ENCODE measurements around the gene MAGI2. TPM values are rescaled to one million over a fixed set of nuclear protein-coding genes. Genes with fewer than 3 reads are reported as not detected.

MAGI2 gene
- polyA plus RNA-seq, 1 donor = 3.7 TPM

DNA sequence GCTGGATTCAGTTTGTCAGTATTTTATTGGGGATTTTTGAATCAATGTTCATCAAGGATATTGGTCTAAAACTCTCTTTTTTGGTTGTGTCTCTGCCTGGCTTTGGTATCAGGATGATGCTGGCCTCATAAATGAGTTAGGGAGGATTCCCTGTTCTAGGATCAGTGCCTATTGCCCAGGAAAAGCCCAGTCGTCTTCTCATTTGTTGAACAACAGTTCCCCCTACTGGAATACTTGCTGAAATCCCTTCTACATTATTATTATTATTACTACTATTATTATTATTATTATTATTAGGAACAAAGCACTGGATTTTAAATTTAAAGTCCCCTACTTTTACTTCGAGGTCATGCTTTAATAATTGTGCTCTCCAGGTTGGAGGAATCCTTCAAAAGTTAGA, 528.9 kb downstream of the MAGI2 start:
- DNase-seq (ENCODE audit: low read depth) = no peak

GRCh38 chr7:78912781-78913180, 540.7 kb downstream of the MAGI2 start:
- no peak for DNase-seq (ENCODE audit: low read depth)

DNA sequence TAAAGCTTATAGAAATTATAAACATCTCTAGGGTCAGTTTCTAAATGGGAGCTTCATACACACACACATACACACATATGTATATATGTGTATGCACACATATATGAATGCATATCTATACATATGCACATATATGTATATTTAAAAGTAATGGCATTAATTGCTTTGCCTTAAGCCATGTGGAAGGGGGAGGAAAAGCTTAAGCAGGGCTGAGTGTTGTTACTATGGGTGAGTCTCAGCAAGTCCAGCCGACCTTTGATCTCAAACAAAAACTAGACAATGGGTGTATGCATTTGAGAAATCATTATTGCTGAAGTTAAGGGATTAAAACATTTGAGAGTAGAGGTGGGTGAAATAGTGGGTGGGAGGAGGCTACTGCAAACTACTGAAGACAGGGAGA, 546.7 kb downstream of the MAGI2 start:
- DNase-seq (ENCODE audit: low read depth) = no peak

GRCh38 chr7:78905436-78905835, 548.0 kb downstream of the MAGI2 start:
- DNase-seq (ENCODE audit: low read depth) = no peak

GRCh38 chr7:78904983-78905382, 548.5 kb downstream of the MAGI2 start:
- no peak for DNase-seq (ENCODE audit: low read depth)

DNA sequence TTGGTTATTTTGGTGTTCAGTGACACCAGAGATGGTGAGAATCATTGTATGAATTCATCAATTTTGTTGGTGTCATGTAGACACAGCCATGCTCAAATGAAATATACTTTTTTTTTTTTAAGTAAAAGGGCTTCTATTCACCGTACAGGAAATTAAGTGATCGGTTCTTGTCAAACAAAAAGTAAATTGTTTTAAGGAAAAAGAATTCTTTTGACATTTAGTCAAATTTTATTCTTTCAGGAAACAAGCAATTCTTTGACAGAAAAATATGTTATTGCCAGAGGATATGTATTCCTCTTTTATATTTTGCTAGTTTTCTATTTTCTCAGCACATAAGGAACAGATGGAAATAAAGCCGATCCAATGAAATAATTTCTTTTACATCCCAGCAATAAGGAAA, 551.9 kb downstream of the MAGI2 start:
- DNase-seq (ENCODE audit: low read depth) = no peak

- no peak for DNase-seq (ENCODE audit: low read depth)
These were observed 552.7 kb downstream of the MAGI2 start for GRCh38 chr7:78900806-78901205.

DNA sequence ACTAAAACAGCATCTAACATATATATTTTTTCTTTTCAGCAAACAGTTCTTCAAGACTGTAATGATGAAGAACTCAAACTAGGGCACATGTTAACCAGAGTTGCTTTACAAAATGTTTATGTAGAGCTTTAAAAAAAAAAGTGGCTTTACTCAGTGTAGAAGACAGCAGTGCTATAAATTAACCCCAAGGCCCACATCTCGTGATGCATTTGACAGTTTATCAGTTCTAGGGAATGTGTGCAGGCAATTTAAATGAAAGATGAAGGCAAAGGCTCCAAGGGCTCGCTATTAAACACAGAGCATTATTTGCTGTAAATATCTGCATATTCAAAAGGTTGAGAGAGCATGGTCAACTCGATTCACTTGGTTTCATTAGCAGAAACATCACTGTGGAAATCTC, 558.1 kb downstream of the MAGI2 start:
- DNase-seq (ENCODE audit: low read depth) = no peak

GRCh38 chr7:78879206-78879605, 574.3 kb downstream of the MAGI2 start:
- DNase-seq (ENCODE audit: low read depth) = no peak

- no peak for DNase-seq (ENCODE audit: low read depth)
These were observed 580.4 kb downstream of the MAGI2 start for GRCh38 chr7:78873117-78873516.

GRCh38 chr7:78864339-78864738, 589.1 kb downstream of the MAGI2 start:
- DNase-seq (ENCODE audit: low read depth) = no peak

DNA sequence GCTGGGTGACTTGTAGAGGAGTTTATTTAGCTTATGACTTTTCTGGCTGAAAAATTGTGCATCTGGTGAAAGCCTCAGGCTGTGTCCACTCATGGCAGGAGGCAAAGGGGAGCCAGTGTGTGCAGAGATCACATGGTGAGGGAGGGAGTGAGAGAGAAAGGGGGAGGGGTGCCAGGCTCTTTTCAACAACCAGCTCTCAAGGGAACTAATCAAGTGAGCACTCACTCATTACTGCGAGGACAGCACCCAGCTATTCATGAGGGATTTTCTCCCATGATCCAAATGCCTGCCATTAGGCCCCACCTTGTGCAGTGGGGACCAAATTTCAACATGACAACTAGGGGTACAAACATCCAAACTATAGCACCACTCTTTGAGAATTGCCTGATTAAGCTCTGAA, 590.2 kb downstream of the MAGI2 start:
- no peak for DNase-seq (ENCODE audit: low read depth)

- no peak for DNase-seq (ENCODE audit: low read depth)
These were observed 591.0 kb downstream of the MAGI2 start for GRCh38 chr7:78862411-78862900.

GRCh38 chr7:78852951-78853350, 600.5 kb downstream of the MAGI2 start:
- DNase-seq (ENCODE audit: low read depth) = no peak

- DNase-seq (ENCODE audit: low read depth) = no peak
These were observed 603.2 kb downstream of the MAGI2 start for GRCh38 chr7:78850093-78850740.

DNA sequence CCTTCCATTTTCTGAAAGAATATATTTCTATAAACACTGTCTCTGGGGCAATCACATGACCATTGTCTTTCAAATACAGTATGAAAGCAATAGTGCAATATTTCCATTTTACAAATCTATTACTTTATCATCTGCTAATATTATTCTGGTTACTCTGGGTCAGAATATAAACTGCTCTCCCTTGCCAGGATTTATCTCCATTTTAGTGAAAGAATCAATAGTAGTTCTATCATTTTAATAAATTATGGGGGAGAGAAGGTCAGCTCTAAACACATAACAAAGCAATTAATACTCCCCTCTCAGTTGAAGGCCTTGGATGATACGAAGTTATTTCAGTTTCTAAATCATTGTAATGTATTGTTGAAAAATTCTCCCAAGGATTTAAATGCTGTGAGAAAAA, 608.3 kb downstream of the MAGI2 start:
- DNase-seq (ENCODE audit: low read depth) = no peak

- DNase-seq (ENCODE audit: low read depth) = no peak
These were observed 611.4 kb downstream of the MAGI2 start for GRCh38 chr7:78842068-78842467.

DNA sequence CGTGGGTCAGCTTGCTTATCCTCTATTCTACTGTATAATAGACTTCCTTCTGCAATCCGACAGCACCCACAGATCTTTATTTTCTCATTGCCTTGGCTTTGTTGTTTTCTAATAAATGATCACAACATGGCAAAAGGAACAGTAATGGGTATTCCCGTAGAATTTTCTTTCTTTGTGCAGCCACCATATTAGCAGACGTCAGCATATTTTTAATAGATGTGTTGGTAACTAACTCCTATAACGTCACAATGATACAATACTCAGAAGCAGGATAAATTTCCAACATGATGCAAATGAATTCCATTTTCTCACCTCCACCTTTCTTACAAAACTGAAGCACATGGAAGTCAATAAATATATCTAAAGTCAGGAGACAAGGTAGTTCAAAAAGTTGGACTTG, 617.6 kb downstream of the MAGI2 start:
- DNase-seq (ENCODE audit: low read depth) = no peak

DNA sequence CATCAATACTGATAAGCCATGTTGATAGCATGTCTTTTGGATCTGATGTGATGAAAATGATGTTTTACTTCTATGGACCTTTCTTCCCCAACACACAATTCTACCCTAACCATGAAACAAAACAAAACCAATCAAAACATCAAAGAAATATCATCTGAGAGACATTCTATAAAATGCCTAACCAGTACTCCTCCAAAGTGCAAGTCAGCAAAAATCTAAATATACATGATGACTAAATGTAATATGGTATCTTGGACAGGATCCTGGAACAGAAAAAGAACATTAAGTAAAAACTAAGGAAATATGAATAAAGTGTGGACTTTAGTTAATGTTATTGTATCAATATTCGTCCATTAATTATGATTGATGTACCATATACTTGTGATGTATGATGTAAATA, 625.1 kb downstream of the MAGI2 start:
- DNase-seq (ENCODE audit: low read depth) = no peak

DNA sequence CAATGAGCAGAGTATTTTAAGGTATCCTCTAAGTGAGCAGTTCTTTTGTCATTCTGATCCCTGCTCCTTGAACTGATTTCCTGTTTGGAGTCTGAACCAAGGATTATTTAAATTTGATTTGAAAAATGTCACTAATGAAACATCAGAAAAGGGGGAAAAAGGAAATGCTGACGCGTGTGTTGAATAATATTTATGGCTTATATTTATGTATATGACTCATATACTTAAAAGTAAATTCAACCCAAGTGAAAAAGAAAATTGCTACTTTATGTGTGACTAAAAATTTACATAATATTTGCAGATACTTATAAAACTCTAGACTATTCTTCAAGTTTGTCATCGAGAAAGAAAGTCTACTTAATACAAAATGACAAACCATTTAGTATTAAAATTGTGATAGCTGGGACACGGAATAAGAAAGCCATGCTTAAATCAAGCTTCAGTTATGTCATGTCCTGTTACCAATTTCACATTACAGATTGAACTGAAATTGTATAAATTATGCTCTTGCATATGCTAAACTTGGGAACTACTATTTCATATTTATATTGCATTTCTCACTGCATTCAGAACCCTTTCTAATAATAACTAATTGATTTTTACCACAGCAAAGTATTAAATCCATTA, 649.9 kb downstream of the MAGI2 start:
- DNase-seq (ENCODE audit: low read depth) = no peak

DNA sequence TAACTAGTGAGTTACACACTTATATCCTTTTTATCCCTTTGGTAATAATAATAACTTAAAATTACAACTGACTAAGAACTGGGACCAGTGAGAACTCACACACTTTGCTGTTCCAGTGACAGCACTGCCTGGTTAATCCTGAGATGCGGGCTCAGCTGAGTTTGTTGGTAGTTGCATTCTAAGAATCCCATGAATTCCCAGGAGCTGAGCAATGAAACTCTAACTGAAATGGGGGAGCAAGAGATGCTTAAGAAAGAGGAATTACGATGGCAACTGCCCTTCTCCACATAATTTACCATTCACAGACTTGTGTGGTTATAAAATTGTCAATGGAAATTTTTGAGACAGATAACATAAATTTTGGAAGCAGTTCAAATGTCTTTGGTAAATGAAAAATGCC, 659.4 kb downstream of the MAGI2 start:
- DNase-seq (ENCODE audit: low read depth) = no peak

DNA sequence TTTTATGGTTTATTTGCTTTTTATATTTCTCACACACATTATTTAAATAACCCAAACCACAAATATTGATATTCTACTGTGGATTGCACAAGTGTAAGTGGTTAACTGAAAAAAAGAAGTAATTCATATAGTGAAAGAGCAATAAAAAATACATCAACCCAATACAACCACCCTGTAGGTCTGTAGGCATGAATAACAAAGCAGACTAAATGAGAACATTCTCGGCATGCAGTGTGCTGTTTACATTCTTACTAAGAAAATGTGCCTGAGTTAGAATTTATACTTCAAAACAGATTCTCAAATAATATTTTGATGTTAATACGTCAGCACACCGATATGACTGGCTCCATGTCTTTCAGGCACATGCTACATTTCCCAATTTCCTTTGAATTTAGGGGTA, 660.8 kb downstream of the MAGI2 start:
- DNase-seq (ENCODE audit: low read depth) = no peak

DNA sequence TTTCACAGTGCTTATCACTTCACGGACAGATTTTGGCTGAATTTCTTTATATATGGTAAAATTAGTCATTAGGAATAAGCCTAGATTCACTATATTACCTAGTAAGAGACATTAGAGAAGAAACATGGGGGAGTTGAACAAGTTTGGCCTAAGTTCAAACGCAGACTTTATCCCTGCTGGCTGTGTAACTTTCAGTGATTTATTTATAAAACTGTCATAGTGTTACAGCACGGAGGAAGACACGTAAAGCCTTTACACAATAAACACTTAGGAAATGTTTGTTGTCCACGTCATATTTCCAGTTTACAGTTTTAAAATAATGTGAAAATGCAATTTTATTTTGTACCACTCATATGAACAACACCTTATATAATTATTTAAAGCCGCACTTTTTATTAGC, 661.5 kb downstream of the MAGI2 start:
- no peak for DNase-seq (ENCODE audit: low read depth)

DNA sequence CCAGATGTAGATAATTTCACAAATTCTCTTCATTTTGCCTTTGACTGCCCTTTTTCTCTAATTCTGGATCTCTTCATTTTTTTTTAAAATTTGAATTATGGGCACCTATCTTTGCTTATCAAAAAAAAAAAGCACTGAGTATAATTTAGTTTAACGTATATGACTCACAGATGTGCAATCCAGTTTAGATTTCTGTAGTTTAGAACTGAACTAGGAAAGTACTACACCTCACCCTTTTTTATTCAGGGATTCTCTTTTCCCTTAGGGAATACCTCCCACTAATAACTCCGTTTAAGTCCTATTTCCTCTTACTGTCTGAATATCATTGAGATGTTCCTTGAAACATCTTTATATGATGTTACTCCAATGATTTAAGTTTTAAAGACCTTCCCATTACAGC, 665.0 kb downstream of the MAGI2 start:
- no peak for DNase-seq (ENCODE audit: low read depth)
